GM18505 (cell line): ENCODE data around the gene SLC6A11.

Experiments used
- ATAC-seq: cut with Tn5 transposase; IDR thresholded peaks from one replicate; pipeline ENCODE4 v1.9.1; 2021; ENCODE audit not compliant: unreplicated experiment
- POLR2A ChIP-seq: IDR thresholded peaks from 4 replicates; pipeline ENCODE4 v1.6.1; 2011; ENCODE audit warnings: borderline replicate concordance; ENCODE audit not compliant: insufficient read depth, insufficient read length; ENCODE audit errors: extremely low read depth

The SLC6A11 gene

DNA sequence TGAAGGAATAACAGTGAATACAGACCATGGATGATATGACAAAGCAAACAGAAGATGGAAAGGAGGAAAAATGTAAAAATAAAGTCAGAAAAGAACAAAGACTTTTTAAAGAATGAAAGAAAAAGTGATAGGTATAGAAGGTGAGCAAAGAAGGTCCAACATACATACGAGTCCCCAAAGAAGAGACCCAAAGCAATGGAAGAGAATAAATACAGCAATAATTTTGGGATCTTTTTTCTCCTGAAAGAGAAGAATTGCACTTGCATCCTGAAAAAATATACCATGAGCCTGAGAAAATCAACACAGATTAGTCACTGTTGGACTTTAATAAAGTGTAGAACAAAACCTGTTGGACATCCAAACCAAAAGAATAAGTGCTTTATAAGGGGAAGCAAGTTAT lies 91.2 kb downstream of the SLC6A11 start:
- no peak for ATAC-seq
- no peak for TF ChIP-seq POLR2A

GRCh38 chr3:10910367-10910766 lies 94.3 kb downstream of the SLC6A11 start:
- no peak for TF ChIP-seq POLR2A
- ATAC-seq: no peak

DNA sequence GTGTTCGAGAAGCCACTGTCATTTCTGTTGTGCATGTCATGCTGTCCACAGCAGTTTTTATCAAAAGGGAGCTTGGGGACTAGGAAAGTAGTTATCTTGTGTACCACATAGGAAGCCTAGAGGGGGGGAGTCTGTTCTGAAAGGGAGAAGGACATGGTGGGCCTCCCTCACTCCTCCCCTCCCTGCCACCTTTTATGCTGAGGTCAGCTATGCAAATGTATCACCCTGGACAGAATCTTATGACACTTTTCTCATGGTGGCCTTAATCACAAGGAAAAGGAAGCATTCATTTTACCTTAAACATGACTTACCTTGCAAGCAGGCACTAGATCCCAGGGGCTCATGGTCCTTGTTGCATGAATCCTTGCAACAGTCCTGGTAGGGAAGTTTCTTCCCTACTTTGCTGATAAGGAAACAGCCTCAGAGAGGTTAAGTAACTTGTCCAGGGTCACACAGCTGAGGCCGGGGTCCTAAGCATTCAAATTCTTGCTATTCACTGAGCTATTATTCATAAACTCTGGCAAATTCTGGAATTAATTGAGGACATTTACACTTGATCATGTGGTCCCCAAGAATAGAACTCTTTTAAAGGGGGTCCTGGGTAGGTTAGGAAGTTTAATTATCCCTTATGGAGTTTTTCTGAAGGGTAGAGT lies 95.4 kb downstream of the SLC6A11 start:
- ATAC-seq: no peak
- no peak for TF ChIP-seq POLR2A

DNA sequence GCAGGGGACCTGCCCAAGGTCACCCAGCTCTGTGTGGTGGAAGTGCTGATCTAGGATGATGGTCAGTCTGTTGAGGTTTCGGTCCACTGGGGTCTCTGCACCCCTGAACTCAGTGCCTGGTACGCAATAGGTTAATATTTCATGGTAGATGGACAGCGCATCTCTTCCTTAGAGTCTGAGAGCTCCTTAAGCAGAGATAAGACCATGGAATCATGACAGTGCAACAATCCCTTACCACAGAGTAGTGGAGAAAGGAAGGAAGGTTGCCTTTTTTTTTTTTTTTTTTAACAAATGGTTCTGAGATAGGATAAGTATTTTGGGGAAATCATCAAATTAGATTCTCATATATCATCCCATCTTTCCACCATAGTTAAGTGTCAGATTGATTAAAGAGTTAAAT lies 96.8 kb downstream of the SLC6A11 start:
- ATAC-seq: no peak
- no peak for TF ChIP-seq POLR2A

- no peak for ATAC-seq
- no peak for TF ChIP-seq POLR2A
Observed at GRCh38 chr3:10915376-10915775, 99.3 kb downstream of the SLC6A11 start.

GRCh38 chr3:10917176-10917575 lies 101.1 kb downstream of the SLC6A11 start:
- ATAC-seq: no peak
- TF ChIP-seq POLR2A: no peak

GRCh38 chr3:10918011-10918410 lies 102.0 kb downstream of the SLC6A11 start:
- no peak for ATAC-seq
- no peak for TF ChIP-seq POLR2A

DNA sequence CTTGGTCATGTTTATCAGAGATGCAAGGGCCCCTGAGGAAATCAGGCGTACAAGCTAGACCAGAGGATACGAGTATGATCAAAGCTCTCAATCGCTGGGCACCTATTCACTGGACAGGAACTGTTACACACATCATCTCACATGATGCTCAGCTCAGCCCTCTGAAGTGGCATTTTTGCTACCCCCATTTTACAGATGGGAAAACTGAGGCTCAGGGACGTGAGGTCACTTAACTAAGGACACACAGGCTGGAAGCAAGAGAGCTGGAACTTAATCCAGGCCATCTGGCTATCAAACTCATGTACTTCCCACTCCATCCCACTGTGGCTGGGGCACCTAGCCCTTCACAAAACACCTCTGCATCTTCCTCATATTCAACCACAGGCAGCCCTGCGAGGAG lies 103.6 kb downstream of the SLC6A11 start:
- TF ChIP-seq POLR2A: no peak
- no peak for ATAC-seq

DNA sequence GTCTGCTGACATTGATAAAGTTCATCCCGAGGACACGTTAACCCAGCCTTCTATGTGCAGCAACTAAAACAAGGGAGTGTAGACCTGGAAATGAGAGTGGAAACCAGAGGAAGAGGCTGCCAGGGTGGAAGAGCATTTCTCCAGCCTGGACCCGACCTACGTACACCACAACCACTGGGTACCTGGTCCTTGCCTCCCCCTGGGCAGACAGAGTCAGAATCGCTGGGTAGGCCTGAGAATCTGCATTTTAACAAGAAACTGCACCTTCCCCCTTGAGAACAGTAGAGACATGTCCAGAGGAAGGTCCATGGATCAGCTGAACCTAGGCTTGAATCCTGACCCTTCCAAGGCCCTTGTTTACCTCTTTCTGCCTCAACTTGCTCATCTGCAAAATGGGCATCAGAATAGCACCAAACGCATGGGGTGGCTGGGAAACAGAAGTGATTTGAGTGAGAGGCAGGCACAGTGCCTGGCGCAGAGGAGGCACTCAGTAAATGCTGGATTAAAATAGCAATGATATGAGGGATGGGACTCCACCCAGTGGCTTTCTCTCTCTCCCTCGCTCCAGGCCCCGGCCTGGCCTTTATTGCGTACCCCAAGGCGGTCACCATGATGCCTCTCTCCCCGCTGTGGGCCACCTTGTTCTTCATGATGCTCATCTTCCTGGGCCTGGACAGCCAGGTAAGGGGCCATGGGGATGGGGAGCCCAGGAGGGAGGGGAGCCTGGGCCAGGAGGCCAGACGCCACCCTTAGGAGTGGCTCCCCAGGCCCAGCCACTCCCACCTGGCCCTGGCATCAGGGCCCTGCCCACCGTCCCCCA lies 109.6 kb downstream of the SLC6A11 start:
- ATAC-seq: no peak
- TF ChIP-seq POLR2A: no peak

DNA sequence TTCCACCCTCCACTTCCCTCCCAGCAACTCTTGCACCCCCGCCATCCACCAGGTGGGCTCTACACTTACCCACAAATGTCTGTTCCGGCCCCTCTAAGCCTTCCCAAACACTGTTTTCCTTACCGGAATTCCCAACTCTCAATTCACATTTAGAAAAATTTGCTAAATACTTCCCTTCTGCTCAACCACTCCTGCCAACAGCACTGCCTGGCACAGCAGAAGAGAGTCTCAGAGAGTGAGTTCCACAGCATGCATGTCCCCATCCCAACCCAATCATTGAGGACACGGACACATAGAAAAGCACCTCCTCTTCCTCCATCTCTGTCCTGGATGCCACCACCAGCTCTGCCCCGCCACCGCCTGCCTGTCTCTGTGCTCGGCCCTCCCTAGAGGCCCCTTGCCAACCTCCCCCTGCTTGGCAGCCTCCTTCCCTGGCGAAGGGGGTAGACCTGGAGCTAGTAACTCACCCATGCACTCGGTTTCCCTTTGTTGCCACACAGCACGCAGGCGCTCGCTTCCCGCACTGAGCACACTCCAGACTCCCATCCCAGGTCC lies 110.3 kb downstream of the SLC6A11 start:
- no peak for TF ChIP-seq POLR2A
- no peak for ATAC-seq

DNA sequence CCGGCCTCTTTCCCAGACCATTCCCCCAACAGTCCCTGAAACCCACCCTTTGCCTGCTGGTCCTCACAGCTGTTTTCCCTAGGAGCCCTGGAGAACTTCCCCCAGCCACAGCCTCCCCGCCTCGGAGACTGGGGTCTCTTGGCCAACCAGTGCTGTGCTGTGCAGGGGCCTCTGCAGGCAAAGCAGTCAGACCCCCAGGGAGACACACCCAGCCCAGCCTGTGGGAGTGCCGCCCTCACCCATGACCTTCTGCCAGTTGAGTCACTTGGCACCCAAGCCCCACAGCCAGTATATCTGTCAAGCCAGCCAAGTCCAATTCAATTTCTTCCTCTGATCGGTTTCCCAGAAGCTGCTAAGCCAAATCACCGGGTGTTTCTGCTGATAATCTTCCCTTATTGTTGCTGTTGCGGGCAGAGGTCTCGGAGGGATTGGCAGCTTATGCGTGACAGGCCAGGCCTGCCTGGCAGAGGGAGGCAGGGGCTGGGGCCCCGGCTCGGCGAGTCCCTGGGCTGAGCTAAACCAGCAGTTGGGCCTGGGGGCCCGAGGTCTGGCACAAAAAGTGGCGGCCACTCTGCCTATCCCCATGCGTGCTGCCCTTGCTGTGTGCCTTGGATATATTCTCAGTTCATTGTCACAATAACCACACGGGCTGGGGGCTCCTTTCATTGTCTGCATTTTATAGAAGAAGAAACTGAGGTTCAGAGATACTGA lies 110.9 kb downstream of the SLC6A11 start:
- no peak for ATAC-seq
- no peak for TF ChIP-seq POLR2A

DNA sequence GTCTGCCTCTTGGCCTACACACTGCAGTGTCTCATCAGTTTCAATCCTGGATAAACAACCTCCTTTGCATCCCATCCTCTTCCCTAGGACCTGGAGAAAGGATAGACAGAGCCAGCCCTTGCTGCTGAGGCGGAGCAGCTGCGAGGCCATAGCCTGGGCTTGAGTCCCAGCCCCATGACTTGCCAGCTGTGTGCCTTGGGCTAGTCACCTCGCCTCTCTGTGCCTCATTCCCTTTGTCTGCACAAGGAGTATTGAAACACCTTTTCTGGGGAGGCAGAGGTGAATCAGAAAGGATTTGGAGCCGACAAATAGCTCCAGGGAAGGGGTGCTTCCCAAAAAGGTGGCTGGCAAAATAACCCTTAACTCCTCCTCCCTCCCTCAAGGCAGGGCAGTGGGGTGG lies 111.5 kb downstream of the SLC6A11 start:
- ATAC-seq: no peak
- no peak for TF ChIP-seq POLR2A

GRCh38 chr3:10928407-10928960 lies 112.5 kb downstream of the SLC6A11 start:
- ATAC-seq: no peak
- no peak for TF ChIP-seq POLR2A
